CD4-positive, alpha-beta memory T cell (primary cell): Measurements from ENCODE around the gene PVALEF. TPM values are rescaled to one million over a fixed set of nuclear protein-coding genes. Genes with fewer than 3 reads are reported as not detected.
A peak's percentile ranks its signal among the peaks of the same experiment; 100 is the strongest.

Source experiments
- CTCF ChIA-PET: fragments of 350-600 bp; sonication (Branson Sonifier 250); formaldehyde crosslinking; loops from one replicate; lab custom pipeline; 2021; ENCODE audit warnings: inconsistent platforms; ENCODE audit not compliant: partially characterized antibody; lab: Charles Lee
- POLR2A ChIA-PET: fragments of 350-600 bp; sonication (Branson Sonifier 250); formaldehyde crosslinking; loops from one replicate; lab custom pipeline; 2021; ENCODE audit not compliant: partially characterized antibody; lab: Charles Lee
- DNase-seq, 5 donors: peaks; one replicate each; pipeline versions ENCODE4 v3.0.0 to v3.0.0-alpha.2; 2020 to 2022; ENCODE audit warnings: mixed read lengths in 1 of 5
- H3K27ac ChIP-seq: one replicate; pipeline ENCODE4 v1.7.0; 2013; ENCODE audit warnings: low read depth, low read length
- H3K27me3 ChIP-seq: 2 replicates; pipeline ENCODE4 v1.7.0; 2013; ENCODE audit warnings: mild to moderate bottlenecking, low read length, moderate library complexity; ENCODE audit not compliant: insufficient read depth
- H3K36me3 ChIP-seq: 2 replicates; pipeline ENCODE4 v1.7.0; 2013; ENCODE audit warnings: mild to moderate bottlenecking, low read length, moderate library complexity; ENCODE audit not compliant: insufficient read depth
- H3K4me1 ChIP-seq: 2 replicates; pipeline ENCODE4 v1.7.0; 2013; ENCODE audit warnings: mild to moderate bottlenecking, low read length, moderate library complexity; ENCODE audit not compliant: insufficient read depth
- H3K4me3 ChIP-seq, 2 donors: one replicate each; pipeline ENCODE4 v1.7.0; 2013; ENCODE audit warnings: low read length in 2 of 2, mild to moderate bottlenecking in 1 of 2
- H3K9me3 ChIP-seq, 2 donors: one replicate each; pipeline ENCODE4 v1.7.0; 2013; ENCODE audit warnings: low read length in 2 of 2, control low read depth in 1 of 2; ENCODE audit not compliant: control insufficient read depth in 1 of 2
- H3K27ac Mint-ChIP-seq, 7 donors: one replicate each; pipeline ENCODE4 v1.8.0; 2020 to 2021; ENCODE audit warnings: mixed read lengths in 7 of 7, mild to moderate bottlenecking in 6 of 7, inconsistent platforms in 3 of 7, moderate library complexity in 3 of 7
- H3K27me3 Mint-ChIP-seq, 2 donors: one replicate each; pipeline ENCODE4 v1.8.0; 2020 to 2021; ENCODE audit warnings: mixed read lengths in 2 of 2
- H3K36me3 Mint-ChIP-seq, 2 donors: one replicate each; pipeline ENCODE4 v1.8.0; 2020 to 2021; ENCODE audit warnings: mixed read lengths in 2 of 2, inconsistent platforms in 1 of 2, mild to moderate bottlenecking in 1 of 2
- H3K4me1 Mint-ChIP-seq, 4 donors: one replicate each; pipeline ENCODE4 v1.8.0; 2020 to 2021; ENCODE audit warnings: mixed read lengths in 4 of 4, mild to moderate bottlenecking in 1 of 4
- H3K4me3 Mint-ChIP-seq, 8 donors: one replicate each; pipeline ENCODE4 v1.8.0; 2020 to 2021; ENCODE audit warnings: mixed read lengths in 8 of 8, mild to moderate bottlenecking in 7 of 8, moderate library complexity in 6 of 8, inconsistent platforms in 3 of 8
- H3K9me3 Mint-ChIP-seq, 8 donors: one replicate each; pipeline ENCODE4 v1.8.0; 2020 to 2021; ENCODE audit warnings: mixed read lengths in 8 of 8, mild to moderate bottlenecking in 5 of 8, inconsistent platforms in 3 of 8, moderate library complexity in 1 of 8
- intact Hi-C: fragments of 100-400 bp; cut with micrococcal nuclease; formaldehyde crosslinking; loops from one replicate; pipeline ENCODE4 v1.15.1; 2023
- polyA plus RNA-seq, 2 donors: library from polyadenylated mRNA; unstranded; fragments of 300-500 nt; fragmentation: Illumina TruSeq; gene quantifications; one replicate each; pipeline ENCODE4 v1.2.3, GENCODE V29; 2021
- total RNA-seq, 2 experiments: library from RNA; stranded (reverse); gene quantifications; one replicate each; pipeline ENCODE4 v1.2.3, GENCODE V29; 2021

PVALEF gene
- total and polyA plus RNA-seq, 4 experiments from 2014 or later = not detected

DNA sequence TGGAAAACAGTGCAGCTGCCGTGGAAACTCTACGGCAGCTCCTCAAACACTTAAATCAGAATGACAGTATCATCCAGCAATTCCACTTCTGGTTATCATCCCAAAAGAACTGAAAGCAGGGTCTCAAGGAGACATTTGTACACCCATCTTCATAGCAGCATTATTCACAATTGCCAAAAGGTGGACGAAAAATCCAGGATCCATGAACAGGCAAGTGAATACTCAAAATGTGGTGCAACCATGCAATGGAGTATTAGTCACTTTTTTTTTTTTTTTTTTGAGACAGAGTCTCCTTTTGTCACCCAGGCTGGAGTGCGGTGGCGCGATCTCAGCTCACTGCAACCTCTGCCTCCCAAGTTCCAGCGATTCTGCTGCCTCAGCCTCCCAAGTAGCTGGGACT is 11.4 kb downstream of the PVALEF start:
- Histone ChIP-seq H3K4me1 (no peaks in the 10 kb centered on the region), H3K4me3 (no peak overlapping the region), H3K27ac (no peak overlapping the region), H3K9me3 (no peaks in the 10 kb centered on the region), H3K36me3 (no peaks in the 10 kb centered on the region), H3K27me3 (no peaks in the 10 kb centered on the region)
- H3K27me3 Mint-ChIP-seq = no peaks in the 10 kb centered on the region
- no peak for DNase-seq
- ChIA-PET CTCF (no interaction called here), POLR2A (no interaction called here)
- no peaks in the 10 kb centered on the region for H3K9me3 Mint-ChIP-seq
- no peaks in the 10 kb centered on the region for H3K4me1 Mint-ChIP-seq
- no peaks in the 10 kb centered on the region for H3K36me3 Mint-ChIP-seq
- no peak overlapping the region for H3K27ac Mint-ChIP-seq
- intact Hi-C loops = no loop called here
- no peak overlapping the region for H3K4me3 Mint-ChIP-seq

DNA sequence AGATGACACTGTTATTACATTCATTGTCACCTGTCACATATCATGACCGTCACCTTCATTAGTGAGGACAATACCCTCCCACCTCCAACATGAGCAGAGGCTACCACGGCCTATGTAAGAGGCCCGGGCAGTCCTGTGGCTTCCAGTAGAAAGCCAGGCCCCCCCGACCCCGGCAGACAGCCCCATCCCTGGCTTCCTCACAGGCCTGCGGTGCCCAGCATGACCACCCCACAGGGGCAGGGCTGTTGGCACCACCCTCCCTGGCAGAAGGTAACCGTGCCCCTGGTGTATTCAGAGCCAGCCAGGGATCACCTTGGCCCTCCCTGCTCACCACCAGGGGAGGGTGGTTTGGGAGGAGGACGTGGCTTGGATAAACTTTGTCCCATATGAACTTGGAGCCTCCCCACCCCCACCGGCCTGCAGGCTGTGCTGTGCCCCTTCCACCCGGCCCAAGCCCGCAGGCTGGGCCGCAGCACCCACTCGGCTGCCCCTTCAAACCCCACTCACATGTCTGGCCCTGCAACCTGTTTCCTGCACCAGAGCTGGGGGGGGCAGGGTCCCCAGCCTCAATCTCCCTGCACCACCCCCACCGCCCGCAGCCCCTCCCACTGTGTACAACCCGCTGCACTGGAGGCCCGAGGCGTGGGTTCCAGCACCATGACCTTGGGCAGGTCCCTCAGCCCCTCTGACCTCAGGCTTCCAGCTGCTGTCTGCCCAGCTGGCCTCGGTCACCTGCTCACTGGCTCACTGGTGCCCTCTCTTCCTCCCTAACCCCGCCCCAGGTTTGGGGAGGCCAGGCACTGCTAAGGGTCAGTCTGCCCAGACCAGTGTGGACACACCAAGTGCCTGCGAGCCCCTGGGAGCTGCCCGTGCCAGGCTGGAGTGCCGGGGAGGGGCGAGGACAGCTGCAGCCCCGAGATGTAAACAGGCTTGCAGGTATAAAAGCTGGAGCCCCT is 13.1 kb downstream of the PVALEF start:
- CTCF ChIA-PET = no interaction called here
- DNase-seq = peak in 1 of 5 donors; percentile 13
- no peaks in the 10 kb centered on the region for H3K36me3 ChIP-seq
- intact Hi-C loops = no loop called here
- H3K9me3 Mint-ChIP-seq = no peaks in the 10 kb centered on the region
- no peaks in the 10 kb centered on the region for H3K4me1 ChIP-seq
- peaks cover 0 to 1% of the 10 kb centered on the region in 2 donors for H3K27me3 Mint-ChIP-seq
- H3K9me3 ChIP-seq = no peaks in the 10 kb centered on the region
- POLR2A ChIA-PET = no interaction called here
- no peak overlapping the region for H3K4me3 ChIP-seq
- H3K27me3 ChIP-seq = no peaks in the 10 kb centered on the region
- no peak overlapping the region for H3K27ac Mint-ChIP-seq
- no peaks in the 10 kb centered on the region for H3K4me1 Mint-ChIP-seq
- no peak overlapping the region for H3K4me3 Mint-ChIP-seq
- H3K36me3 Mint-ChIP-seq = no peaks in the 10 kb centered on the region
- H3K27ac ChIP-seq = no peak overlapping the region

DNA sequence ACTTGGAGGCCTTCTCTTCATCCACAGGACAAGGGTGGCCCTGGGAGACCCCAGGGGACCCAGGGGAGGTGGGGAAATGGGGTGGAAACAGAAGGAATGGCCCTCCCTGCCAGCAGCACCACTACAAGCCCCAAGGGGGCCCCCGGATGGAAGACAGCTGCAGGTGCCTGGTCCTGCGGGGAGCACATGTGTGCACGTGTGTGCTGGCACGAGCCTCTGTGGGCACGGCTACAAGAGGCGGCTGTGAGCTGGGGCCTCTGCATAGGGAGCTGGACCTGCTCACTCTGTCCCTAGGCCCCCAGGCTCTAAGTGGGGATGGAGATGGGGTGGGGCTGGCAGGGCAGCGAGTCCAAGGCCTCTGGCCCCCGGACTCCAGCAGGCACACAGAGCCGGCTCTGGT is 13.9 kb downstream of the PVALEF start:
- Mint-ChIP-seq H3K27me3 (peaks cover 1% of the 10 kb centered on the region in 2 donors), H3K4me3 (no peak overlapping the region), H3K36me3 (no peaks in the 10 kb centered on the region), H3K27ac (no peak overlapping the region), H3K4me1 (no peaks in the 10 kb centered on the region), H3K9me3 (no peaks in the 10 kb centered on the region)
- ChIA-PET POLR2A (no interaction called here), CTCF (no interaction called here)
- H3K9me3 ChIP-seq = no peaks in the 10 kb centered on the region
- no peaks in the 10 kb centered on the region for H3K27me3 ChIP-seq
- intact Hi-C loops = no loop called here
- peak in 1 of 5 donors; percentile 29 for DNase-seq
- H3K4me1 ChIP-seq = no peaks in the 10 kb centered on the region
- no peak overlapping the region for H3K27ac ChIP-seq
- no peak overlapping the region for H3K4me3 ChIP-seq
- no peaks in the 10 kb centered on the region for H3K36me3 ChIP-seq

DNA sequence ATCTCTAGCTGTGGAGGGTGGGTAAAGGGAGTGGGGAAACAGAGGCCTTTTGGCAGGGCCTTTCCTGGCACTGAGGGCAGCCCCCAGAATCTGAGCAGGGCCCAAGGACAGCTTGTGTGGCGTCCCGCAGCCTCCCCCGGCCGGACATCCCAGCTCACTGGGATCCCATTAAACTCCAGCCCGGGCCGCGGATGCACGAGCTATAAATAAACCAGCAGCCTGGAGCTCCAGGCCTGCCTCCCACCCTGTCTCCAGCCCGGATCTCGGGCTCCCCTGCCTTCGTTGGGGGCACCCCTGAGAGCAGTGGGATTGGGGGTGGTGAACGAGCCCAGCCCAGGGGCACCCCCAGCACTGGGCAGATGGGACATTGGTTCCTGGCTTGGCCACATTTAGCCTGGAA is 14.6 kb downstream of the PVALEF start:
- Mint-ChIP-seq H3K4me1 (no peaks in the 10 kb centered on the region), H3K36me3 (no peaks in the 10 kb centered on the region), H3K27ac (no peak overlapping the region), H3K4me3 (no peak overlapping the region), H3K9me3 (no peaks in the 10 kb centered on the region), H3K27me3 (peaks cover 1 to 3% of the 10 kb centered on the region in 2 donors)
- Histone ChIP-seq H3K27me3 (no peaks in the 10 kb centered on the region), H3K36me3 (no peaks in the 10 kb centered on the region), H3K4me3 (no peak overlapping the region), H3K9me3 (no peaks in the 10 kb centered on the region), H3K27ac (no peak overlapping the region), H3K4me1 (no peaks in the 10 kb centered on the region)
- peak in 1 of 5 donors; percentile 19 for DNase-seq
- POLR2A ChIA-PET = no interaction called here
- intact Hi-C loops = no loop called here
- CTCF ChIA-PET = no interaction called here

- ChIA-PET POLR2A (no interaction called here), CTCF (no interaction called here)
- H3K36me3 ChIP-seq = no peaks in the 10 kb centered on the region
- H3K4me3 ChIP-seq = no peak overlapping the region
- H3K27me3 ChIP-seq = no peaks in the 10 kb centered on the region
- no peaks in the 10 kb centered on the region for H3K9me3 Mint-ChIP-seq
- no peaks in the 10 kb centered on the region for H3K4me1 ChIP-seq
- no peak for DNase-seq
- intact Hi-C loops = no loop called here
- H3K9me3 ChIP-seq = no peaks in the 10 kb centered on the region
- H3K27ac Mint-ChIP-seq = no peak overlapping the region
- H3K4me3 Mint-ChIP-seq = no peak overlapping the region
- no peak overlapping the region for H3K27ac ChIP-seq
- H3K4me1 Mint-ChIP-seq = no peaks in the 10 kb centered on the region
- peaks cover 1 to 3% of the 10 kb centered on the region in 2 donors for H3K27me3 Mint-ChIP-seq
- H3K36me3 Mint-ChIP-seq = no peaks in the 10 kb centered on the region
Observed at GRCh38 chr17:81180836-81181810, 15.8 kb downstream of the PVALEF start.

DNA sequence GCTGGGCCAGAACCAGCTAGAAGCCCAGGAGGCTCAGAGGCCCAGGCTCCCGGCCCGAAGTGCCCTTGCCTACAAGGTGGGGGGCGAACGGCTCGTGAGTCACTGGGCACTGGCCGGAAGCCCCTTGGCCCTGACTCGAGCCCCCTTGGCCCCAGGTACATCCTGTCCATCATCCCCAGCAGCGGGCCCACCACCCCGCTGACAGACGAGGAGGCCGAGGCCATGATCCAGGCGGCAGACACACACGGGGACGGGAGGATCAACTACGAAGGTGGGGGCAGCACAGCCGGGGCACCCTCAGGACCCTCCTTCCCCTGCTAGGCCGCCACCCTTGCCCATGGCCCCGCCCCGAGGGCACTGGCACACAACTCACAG is 16.5 kb downstream of the PVALEF start:
- POLR2A ChIA-PET = no interaction called here

GRCh38 chr17:81182596-81182995 is 17.3 kb downstream of the PVALEF start:
- ChIA-PET POLR2A (no interaction called here), CTCF (no interaction called here)
- H3K4me3 Mint-ChIP-seq = no peak overlapping the region
- no peak overlapping the region for H3K27ac Mint-ChIP-seq
- DNase-seq = no peak
- H3K4me1 Mint-ChIP-seq = no peaks in the 10 kb centered on the region
- H3K27ac ChIP-seq = no peak overlapping the region
- no peak overlapping the region for H3K4me3 ChIP-seq
- no peaks in the 10 kb centered on the region for H3K4me1 ChIP-seq
- no peaks in the 10 kb centered on the region for H3K36me3 ChIP-seq
- no peaks in the 10 kb centered on the region for H3K9me3 ChIP-seq
- peaks cover 1 to 3% of the 10 kb centered on the region in 2 donors for H3K27me3 Mint-ChIP-seq
- no peaks in the 10 kb centered on the region for H3K36me3 Mint-ChIP-seq
- H3K9me3 Mint-ChIP-seq = no peaks in the 10 kb centered on the region
- intact Hi-C loops = no loop called here
- H3K27me3 ChIP-seq = no peaks in the 10 kb centered on the region

More for the DNA sequence above, 16.5 kb downstream of the PVALEF start:
- Histone ChIP-seq H3K27ac (no peak overlapping the region), H3K27me3 (no peaks in the 10 kb centered on the region), H3K4me1 (no peaks in the 10 kb centered on the region), H3K4me3 (no peak overlapping the region), H3K9me3 (no peaks in the 10 kb centered on the region), H3K36me3 (no peaks in the 10 kb centered on the region)
- Mint-ChIP-seq H3K27ac (no peak overlapping the region), H3K27me3 (peaks cover 1 to 3% of the 10 kb centered on the region in 2 donors), H3K9me3 (no peaks in the 10 kb centered on the region), H3K36me3 (no peaks in the 10 kb centered on the region), H3K4me3 (no peak overlapping the region), H3K4me1 (no peaks in the 10 kb centered on the region)
- CTCF ChIA-PET = no interaction called here
- no peak for DNase-seq
- intact Hi-C loops = no loop called here
